Skeletal muscle tissue (tissue), 4 donors: ENCODE data around the gene WBP2. TPM values are rescaled to one million over a fixed set of nuclear protein-coding genes. Genes with fewer than 3 reads are reported as not detected.
"Not testable (repeated sequence)": the region's sequence is repeated elsewhere in the genome, so short reads cannot be mapped to it uniquely, and the experiment has no call there.

Experiments
- H3K27ac ChIP-seq: one replicate; pipeline ENCODE4 v1.7.0; 2013; ENCODE audit warnings: mild to moderate bottlenecking, low read depth, low read length, inconsistent platforms
- H3K27me3 ChIP-seq, 3 donors: one replicate each; pipeline ENCODE4 v1.7.0; 2013; ENCODE audit warnings: low read length in 3 of 3; ENCODE audit not compliant: control insufficient read depth in 3 of 3, insufficient read depth in 3 of 3
- H3K36me3 ChIP-seq, 3 donors: one replicate each; pipeline ENCODE4 v1.7.0; 2013; ENCODE audit warnings: low read length in 3 of 3; ENCODE audit not compliant: control insufficient read depth in 3 of 3, insufficient read depth in 3 of 3
- H3K4me1 ChIP-seq, 3 donors: one replicate each; pipeline ENCODE4 v1.7.0; 2013; ENCODE audit warnings: low read length in 3 of 3, mild to moderate bottlenecking in 3 of 3; ENCODE audit not compliant: control insufficient read depth in 3 of 3, insufficient read depth in 3 of 3
- H3K4me3 ChIP-seq, 3 donors: one replicate each; pipeline ENCODE4 v1.7.0; 2013; ENCODE audit warnings: low read length in 3 of 3
- H3K9ac ChIP-seq, 3 donors: one replicate each; pipeline ENCODE4 v1.7.0; 2013; ENCODE audit warnings: low read length in 3 of 3, mild to moderate bottlenecking in 3 of 3, moderate library complexity in 2 of 3, low read depth in 1 of 3
- H3K9me3 ChIP-seq, 3 donors: one replicate each; pipeline ENCODE4 v1.7.0; 2013; ENCODE audit warnings: low read length in 3 of 3; ENCODE audit not compliant: control insufficient read depth in 3 of 3
- total RNA-seq: library from RNA; depleted of rRNA; stranded (reverse); fragments of >200 nt; gene quantifications from one replicate; pipeline ENCODE4 v1.2.3, GENCODE V29; 2014
- donor health status: Osteomylitis.

Gene WBP2
- total RNA-seq, 1 donor from 2014 or later: 17.7 TPM

DNA sequence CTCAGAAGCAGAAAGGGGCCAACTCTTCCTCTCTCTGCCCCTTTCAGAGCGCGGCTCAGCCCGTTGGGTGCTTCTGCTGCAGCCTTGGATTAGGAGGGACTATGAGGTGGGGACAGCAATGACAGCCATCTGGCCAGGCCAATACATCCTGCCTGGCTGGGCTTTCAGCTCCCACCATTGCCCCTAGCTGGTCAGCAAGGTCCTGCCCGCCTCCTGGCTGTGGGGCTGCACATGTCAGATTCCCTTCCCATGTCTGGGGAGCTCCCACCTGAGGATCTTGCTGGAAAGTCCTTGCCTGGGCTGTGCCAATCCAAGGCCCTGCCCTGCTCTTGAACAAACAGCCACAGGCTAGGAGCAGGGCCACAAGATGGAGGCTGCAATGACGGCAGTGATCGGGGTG lies 33.3 kb upstream of the WBP2 start:
- no peak overlapping the region for H3K4me3 ChIP-seq
- H3K36me3 ChIP-seq: peaks cover 24 to 29% (median 27%) of the 10 kb centered on the region in 3 donors
- H3K4me1 ChIP-seq: peaks cover 0 to 3% (median 0%) of the 10 kb centered on the region in 3 donors
- H3K27me3 ChIP-seq: no peaks in the 10 kb centered on the region
- H3K27ac ChIP-seq: no peak overlapping the region
- H3K9me3 ChIP-seq: no peaks in the 10 kb centered on the region
- H3K9ac ChIP-seq: no peak overlapping the region

DNA sequence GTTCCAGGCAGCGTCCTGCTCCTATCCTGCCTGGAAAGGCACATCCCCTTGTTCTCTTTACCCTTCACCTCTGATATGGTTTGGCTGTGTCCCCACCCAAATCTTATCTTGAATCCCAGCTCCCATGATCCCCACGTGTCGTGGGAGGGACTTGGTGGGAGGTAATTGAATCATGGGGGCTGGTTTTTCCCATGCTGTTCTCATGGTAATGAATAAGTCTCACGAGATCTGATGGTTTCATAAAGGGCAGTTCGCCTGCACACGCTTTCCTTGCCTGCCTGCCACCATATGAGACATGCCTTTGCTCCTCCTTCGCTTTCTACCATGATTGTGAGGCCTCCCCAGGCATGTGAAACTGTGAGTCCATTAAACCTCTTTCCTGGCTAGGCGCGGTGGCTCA lies 30.7 kb upstream of the WBP2 start:
- H3K4me3 ChIP-seq, H3K27ac ChIP-seq, H3K9ac ChIP-seq, H3K4me1 ChIP-seq, H3K9me3 ChIP-seq, H3K27me3 ChIP-seq: not testable (repeated sequence)
- H3K36me3 ChIP-seq: peaks cover 9 to 21% (median 18%) of the 10 kb centered on the region in 3 donors

GRCh38 chr17:75885431-75885830 lies 30.3 kb upstream of the WBP2 start:
- Histone ChIP-seq H3K9ac (no peak overlapping the region), H3K4me3 (no peak overlapping the region), H3K36me3 (peaks cover 4 to 17% (median 14%) of the 10 kb centered on the region in 3 donors), H3K9me3 (no peaks in the 10 kb centered on the region), H3K27me3 (no peaks in the 10 kb centered on the region), H3K4me1 (peaks cover under 1 to 3% (median 3%) of the 10 kb centered on the region in 3 donors), H3K27ac (no peak overlapping the region)

GRCh38 chr17:75881678-75882454 lies 26.7 kb upstream of the WBP2 start:
- H3K4me3 ChIP-seq: no peak overlapping the region
- no peak overlapping the region for H3K27ac ChIP-seq
- peaks cover 0 to 4% (median 0%) of the 10 kb centered on the region in 3 donors for H3K36me3 ChIP-seq
- no peak overlapping the region for H3K9ac ChIP-seq
- H3K9me3 ChIP-seq: no peaks in the 10 kb centered on the region
- no peaks in the 10 kb centered on the region for H3K27me3 ChIP-seq
- peaks cover 8 to 27% (median 18%) of the 10 kb centered on the region in 3 donors for H3K4me1 ChIP-seq

- H3K4me1 ChIP-seq: peaks cover 24 to 43% (median 34%) of the 10 kb centered on the region in 3 donors
- no peak overlapping the region for H3K27ac ChIP-seq
- H3K9me3 ChIP-seq: no peaks in the 10 kb centered on the region
- H3K27me3 ChIP-seq: no peaks in the 10 kb centered on the region
- H3K9ac ChIP-seq: no peak overlapping the region
- peaks cover 0 to 4% (median 0%) of the 10 kb centered on the region in 3 donors for H3K36me3 ChIP-seq
- H3K4me3 ChIP-seq: no peak overlapping the region
Observed at GRCh38 chr17:75880266-75880665, 25.1 kb upstream of the WBP2 start.

GRCh38 chr17:75878174-75878998 lies 23.3 kb upstream of the WBP2 start, which contains the start of gene TRIM47:
Gene TRIM47 (minus strand): TSS chr17:75878581. CDS start chr17:75878548, 33 bp downstream.
- Histone ChIP-seq H3K9me3 (no peaks in the 10 kb centered on the region), H3K9ac (peak within 1 kb of the TSS; percentile 87 to 90 (median 87)), H3K4me3 (peak within 1 kb of the TSS; percentile 79 to 84 (median 79)), H3K27me3 (no peaks in the 10 kb centered on the region), H3K4me1 (peaks cover 40 to 61% (median 49%) of the 10 kb centered on the region in 3 donors), H3K27ac (peak within 1 kb of the TSS; percentile 96), H3K36me3 (peaks cover 0 to 11% (median 5%) of the 10 kb centered on the region in 3 donors)

DNA sequence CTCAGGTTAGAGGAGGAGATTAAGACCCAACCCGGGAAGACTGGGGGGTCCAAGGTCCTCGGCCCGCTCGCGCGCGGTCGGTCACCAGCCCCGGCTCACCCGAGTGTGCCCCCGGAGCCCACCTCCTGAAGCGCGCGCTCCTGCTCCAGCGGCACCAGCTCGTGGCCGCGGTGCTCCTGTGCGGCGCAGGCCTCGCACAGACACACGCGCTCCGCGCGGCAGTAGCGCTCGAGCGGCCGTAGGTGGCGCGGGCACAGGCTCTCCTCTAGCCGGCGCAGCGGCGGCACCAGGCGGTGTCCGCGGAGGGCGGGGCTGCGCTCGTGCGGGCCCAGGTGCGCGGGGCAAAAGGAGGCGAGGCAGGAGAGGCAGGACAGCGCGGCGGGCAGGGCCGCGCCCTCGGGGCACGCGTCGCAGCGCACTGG lies 22.6 kb upstream of the WBP2 start:
- Histone ChIP-seq H3K27ac (peak overlapping the region; percentile 96), H3K36me3 (peaks cover 0 to 11% (median 5%) of the 10 kb centered on the region in 3 donors), H3K27me3 (no peaks in the 10 kb centered on the region), H3K9me3 (no peaks in the 10 kb centered on the region), H3K4me3 (peak overlapping the region; percentile 79 to 84 (median 79)), H3K9ac (peak overlapping the region; percentile 87 to 90 (median 87)), H3K4me1 (peaks cover 46 to 67% (median 55%) of the 10 kb centered on the region in 3 donors)

DNA sequence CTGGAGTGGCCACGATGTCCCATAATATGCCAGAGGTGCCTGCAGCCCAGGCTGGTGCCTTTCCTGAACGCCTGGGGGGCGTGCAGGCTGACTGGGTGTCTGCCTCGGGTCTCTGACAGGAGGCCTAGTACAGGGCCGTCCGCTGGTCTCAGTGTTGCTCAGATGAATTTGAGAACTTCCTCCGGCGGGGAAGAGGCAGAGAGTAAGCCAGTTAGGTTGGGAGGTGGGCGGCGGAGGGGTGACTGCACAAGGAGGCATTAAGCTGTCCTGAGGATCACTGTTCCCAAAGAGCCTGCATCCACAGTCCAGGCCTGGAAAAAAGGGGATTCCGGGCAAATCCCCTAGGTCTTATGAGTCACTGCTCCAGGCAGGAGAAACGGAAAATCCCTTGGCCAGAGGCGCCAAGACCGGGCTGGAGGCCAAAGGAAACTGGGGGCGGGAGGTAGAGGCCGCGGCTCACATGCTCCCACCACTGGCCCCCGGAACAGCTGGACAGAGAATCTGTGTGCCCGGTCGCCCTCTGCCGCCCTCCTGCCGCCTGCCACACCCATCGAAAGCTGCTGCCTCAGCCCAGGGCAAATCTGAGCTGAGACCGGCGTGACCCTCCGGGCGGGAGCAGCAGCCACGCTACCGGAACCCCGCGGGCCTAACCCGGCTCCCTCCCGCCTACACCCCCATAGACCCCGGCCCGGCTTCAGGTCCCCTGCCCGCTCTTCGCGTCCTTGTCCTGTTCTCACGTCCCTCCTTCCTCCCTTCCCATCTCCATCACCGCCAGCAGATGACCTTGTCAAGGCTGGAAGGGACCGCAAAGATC lies 22.0 kb upstream of the WBP2 start:
- Histone ChIP-seq H3K9me3 (no peaks in the 10 kb centered on the region), H3K9ac (peak overlapping the region; percentile 87 to 90 (median 87)), H3K4me3 (peak overlapping the region; percentile 79 to 84 (median 79)), H3K27ac (peak overlapping the region; percentile 96), H3K36me3 (peaks cover 0 to 11% (median 5%) of the 10 kb centered on the region in 3 donors), H3K4me1 (peaks cover 51 to 73% (median 60%) of the 10 kb centered on the region in 3 donors), H3K27me3 (no peaks in the 10 kb centered on the region)

- H3K4me3 ChIP-seq: peak overlapping the region; percentile 79 to 84 (median 79)
- peak overlapping the region; percentile 81 to 90 (median 87) for H3K9ac ChIP-seq
- H3K36me3 ChIP-seq: peaks cover 0 to 11% (median 5%) of the 10 kb centered on the region in 3 donors
- H3K27me3 ChIP-seq: no peaks in the 10 kb centered on the region
- peak overlapping the region; percentile 96 for H3K27ac ChIP-seq
- no peaks in the 10 kb centered on the region for H3K9me3 ChIP-seq
- peaks cover 51 to 73% (median 60%) of the 10 kb centered on the region in 3 donors for H3K4me1 ChIP-seq
Observed at GRCh38 chr17:75876190-75876937, 21.2 kb upstream of the WBP2 start.
